Measurements from ENCODE around the gene CPN2.

CPN2 gene

DNA sequence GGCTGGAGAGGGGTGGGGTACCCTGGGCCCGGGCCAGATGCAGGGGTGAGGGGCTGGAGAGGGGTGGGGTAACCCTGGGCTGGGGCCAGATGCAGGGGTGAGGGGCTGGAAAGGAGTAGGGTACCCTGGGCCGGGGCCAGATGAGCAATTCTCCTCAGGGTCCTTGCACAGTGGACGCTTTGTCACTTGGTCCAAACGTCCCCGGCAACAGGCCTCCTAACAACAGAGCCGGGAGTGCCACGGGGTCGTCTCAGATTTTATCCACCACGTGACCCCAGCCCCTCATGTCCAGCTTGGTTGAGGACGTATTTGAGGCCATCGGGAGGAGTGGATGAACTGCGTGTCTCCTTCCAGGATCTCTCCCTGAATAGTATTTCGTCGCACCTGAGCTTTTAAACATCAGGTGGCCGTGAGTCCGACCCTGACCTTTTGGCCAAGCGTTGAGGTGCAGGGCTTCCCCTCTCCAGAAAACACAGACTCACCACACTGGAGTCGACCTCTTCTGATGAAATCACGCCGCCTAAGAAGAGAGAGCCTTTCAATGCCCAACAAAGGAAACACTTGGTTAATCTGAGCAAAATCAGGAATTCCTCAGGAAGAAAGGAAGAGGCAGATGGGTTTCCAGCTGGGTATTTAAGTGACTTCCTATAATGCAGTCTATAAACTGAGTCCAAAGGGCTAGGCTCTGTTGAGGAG lies 31.2 kb upstream of the CPN2 start:
- no peak for DNase-seq (ENCODE audit: low read depth in 1 of 2, low spot score in 1 of 2)

DNA sequence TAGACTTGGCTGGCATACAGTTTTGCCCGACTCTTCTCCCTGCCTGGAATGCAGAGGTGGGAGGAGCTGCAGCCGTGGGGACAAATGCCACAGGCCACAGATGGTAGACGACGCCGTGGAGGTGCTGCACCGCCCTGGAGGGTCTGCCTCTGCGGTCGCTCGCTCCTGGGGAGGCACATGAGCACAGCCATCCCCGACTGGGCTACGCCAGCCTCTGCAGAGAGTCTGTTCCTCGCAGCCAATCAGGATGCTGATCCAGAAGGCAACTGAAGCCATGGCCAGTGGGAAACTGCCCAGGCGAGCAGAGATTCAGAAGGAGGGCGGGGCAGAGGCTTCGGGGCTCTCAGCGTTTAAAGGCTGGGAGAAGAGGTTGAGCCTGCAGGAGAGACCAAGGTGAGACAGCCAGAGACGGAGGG lies 30.3 kb upstream of the CPN2 start:
- no peak for DNase-seq (ENCODE audit: low read depth in 1 of 2, low spot score in 1 of 2)

DNA sequence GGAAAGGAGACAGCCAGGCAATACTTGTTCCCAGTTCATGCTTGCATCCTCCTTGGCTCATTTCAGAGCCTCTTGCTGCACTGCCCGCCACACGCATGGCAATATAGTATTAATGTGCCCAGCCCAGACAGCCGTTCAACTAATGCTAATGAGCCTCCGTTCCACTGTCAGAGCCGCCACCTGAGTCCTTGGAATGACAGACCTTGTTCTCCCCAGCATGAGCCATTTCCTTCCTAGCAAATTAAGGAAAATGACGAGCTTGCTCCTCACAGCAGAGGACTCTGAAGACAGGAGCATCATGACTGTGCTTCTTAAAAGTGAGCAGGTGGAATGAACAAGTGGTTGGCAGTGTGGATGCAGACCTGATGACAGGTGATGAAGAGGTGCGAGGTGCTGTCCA lies 29.2 kb upstream of the CPN2 start:
- no peak for DNase-seq (ENCODE audit: low read depth in 1 of 2, low spot score in 1 of 2)

DNA sequence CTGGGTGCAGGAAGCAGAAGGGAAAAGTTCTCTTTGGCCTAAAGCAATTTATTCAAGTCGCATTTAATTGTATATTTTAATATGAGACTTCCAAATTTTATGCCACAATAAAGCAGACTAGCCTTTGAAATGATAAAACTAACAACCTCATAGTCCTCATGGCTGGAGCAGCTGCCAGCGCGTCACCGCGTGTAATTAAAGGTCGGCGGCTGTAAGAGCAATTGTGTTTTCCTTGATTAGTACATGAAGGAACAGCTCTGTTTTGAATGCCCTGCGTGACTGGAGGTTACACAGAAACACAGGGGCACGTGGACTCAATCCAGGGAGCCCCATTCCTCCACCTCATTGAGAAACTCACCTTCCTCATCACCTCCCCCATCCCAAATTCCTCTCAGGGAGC lies 28.5 kb upstream of the CPN2 start:
- no peak for DNase-seq (ENCODE audit: low read depth in 1 of 2, low spot score in 1 of 2)

DNA sequence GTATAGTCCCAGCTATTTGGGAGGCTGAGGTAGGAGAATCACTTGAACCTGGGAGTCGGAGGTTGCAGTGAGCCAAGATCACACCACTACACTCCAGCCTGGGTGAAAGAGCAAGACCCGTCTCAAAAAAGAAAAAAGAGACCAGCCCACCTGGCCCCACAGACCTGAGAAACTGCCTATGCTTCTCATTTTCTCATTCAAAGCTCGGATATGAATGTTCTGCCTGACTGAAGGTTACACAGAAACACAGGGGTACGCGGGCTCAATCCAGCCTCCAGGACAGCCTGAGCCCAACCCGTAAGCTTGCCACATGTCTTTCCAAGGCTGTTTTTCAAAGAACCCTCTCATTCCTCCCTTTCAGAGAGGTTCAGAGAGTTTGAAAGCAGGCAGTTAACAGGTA lies 28.1 kb upstream of the CPN2 start:
- no peak for DNase-seq (ENCODE audit: low read depth in 1 of 2, low spot score in 1 of 2)

- DNase-seq (ENCODE audit: low read depth in 1 of 2, low spot score in 1 of 2), result no peak
These were observed 26.6 kb upstream of the CPN2 start for GRCh38 chr3:194377708-194378107.

DNA sequence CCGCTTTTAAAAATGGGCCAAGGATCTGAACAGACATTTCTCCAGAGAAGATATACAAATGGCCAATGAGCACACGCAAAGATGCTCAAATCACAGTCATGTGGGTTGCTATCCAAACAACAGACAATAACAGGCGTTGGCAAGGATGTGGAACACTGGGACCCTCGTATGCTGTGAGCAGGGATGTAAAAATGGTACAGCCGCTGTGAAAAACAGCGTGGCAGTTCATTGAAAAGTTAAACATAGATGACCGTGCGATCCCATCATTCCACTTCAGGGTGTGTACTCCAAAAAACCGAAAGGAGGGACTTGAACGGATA lies 25.1 kb upstream of the CPN2 start:
- DNase-seq (ENCODE audit: low read depth in 1 of 2, low spot score in 1 of 2), result no peak

GRCh38 chr3:194375473-194376240 lies 24.5 kb upstream of the CPN2 start:
- no peak for DNase-seq (ENCODE audit: low read depth in 1 of 2, low spot score in 1 of 2)

DNA sequence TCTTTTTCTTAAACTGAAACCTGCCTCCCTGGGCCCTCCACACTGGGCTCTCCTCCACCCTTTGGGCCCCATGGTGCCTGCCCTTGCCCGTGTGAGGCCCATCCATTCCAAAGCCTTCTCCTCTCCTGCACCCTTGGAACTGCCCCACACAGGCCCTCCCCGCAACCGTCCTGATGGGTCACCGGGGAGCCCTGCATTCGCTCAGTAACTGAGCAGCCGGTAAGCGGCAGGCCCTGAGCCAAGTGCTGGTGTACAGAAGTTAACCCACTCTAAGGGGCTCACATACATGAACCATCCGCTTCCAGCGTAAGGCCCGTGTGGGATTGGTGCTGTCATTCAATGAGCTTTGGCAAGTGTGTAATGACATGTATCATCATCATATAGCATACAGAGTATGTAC lies 23.8 kb upstream of the CPN2 start:
- no peak for DNase-seq (ENCODE audit: low read depth in 1 of 2, low spot score in 1 of 2)

DNA sequence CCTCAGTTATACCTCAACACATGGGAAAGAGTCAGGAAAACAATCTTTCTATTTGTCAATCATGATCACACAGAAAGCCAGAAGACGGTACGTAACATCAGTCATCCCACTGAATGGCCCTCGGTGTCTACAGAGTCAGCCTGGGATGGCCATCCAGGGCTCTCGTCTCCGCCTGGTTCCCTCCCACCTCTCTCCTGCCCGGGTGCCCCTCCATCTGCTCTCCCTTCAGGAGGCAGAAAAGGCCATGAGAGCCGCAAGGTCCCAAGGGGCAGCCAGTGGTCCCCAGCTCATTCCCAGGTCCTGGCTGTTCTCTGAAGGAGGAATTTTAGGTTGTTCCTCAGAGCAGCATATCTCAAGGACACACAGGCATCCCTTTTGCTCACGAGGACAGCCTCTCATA lies 22.8 kb upstream of the CPN2 start:
- DNase-seq (ENCODE audit: low read depth in 1 of 2, low spot score in 1 of 2), result no peak

DNA sequence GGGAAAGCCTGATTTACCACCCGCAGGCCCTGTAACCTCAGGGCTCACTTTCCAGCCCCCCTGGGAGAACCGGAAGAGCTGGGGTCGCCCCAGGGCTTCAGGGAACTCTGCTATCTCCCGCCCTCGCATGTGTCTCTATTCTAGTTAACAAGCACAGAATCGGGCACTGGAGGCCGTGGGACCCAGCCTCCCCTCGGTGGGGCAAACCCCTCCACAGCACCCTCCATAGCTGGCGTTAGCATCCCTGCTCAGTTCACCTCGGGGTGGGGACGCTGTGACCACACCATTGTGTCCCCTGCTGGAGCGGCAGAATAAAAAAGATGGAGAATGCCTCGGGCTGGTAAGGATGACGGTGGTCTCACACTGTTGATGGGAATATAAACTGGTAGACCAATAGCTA lies 21.9 kb upstream of the CPN2 start:
- no peak for DNase-seq (ENCODE audit: low read depth in 1 of 2, low spot score in 1 of 2)

- DNase-seq (ENCODE audit: low read depth in 1 of 2, low spot score in 1 of 2), result no peak
These were observed 19.6 kb upstream of the CPN2 start for GRCh38 chr3:194370753-194371152.

GRCh38 chr3:194369522-194370279 lies 18.6 kb upstream of the CPN2 start, which contains the start of gene LRRC15:
Gene LRRC15 (minus strand): TSS chr3:194369743. CDS start chr3:194361043, 8,700 bp downstream.
- no peak for DNase-seq (ENCODE audit: low read depth in 1 of 2, low spot score in 1 of 2)

DNA sequence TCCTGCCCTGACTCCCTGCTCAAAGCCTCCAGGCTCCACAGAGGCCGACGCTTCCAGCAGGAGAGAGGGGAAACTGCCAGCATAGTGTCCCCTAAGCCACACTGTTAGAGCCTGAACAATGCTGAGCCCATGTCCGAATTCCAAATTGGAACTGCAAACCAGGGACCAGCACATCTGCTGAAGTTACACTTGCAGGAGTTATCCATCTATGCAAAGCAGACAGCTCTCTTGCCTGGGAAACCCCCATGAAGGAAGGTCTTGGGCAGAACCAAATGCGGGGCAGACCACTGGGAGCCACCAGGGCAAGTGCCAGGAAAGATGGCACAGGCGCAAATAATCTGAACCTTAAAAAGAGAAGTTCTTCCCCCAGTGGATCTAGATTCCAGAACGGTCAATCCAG lies 17.8 kb upstream of the CPN2 start:
- no peak for DNase-seq (ENCODE audit: low read depth in 1 of 2, low spot score in 1 of 2)

GRCh38 chr3:194367992-194368841 lies 17.1 kb upstream of the CPN2 start:
- no peak for DNase-seq (ENCODE audit: low read depth in 1 of 2, low spot score in 1 of 2)

DNA sequence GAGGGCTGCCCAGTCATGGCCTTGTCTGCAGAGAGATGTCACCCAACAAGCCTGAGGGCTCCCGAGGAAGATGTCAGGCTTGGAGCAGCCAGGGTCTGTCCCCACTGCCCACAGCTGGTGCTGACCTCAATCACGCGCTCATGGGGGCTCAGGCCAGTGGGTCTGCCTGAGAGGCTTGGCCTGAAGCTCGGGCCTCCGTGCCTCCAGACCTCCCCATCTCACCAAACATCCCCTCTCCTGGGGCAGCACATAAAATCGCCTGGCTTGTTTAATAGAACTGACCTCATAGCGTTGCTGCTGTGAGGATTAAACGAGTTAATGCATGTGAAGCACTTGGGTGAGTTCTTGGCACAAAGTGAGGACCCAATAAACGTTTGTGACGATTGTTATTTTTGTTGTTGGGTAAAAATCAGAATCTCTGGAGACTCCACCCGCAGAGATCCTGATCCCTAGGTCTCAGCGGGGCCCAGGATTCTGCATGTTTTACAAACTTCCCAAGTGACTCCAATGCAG lies 14.9 kb upstream of the CPN2 start:
- no peak for DNase-seq (ENCODE audit: low read depth in 1 of 2, low spot score in 1 of 2)

DNA sequence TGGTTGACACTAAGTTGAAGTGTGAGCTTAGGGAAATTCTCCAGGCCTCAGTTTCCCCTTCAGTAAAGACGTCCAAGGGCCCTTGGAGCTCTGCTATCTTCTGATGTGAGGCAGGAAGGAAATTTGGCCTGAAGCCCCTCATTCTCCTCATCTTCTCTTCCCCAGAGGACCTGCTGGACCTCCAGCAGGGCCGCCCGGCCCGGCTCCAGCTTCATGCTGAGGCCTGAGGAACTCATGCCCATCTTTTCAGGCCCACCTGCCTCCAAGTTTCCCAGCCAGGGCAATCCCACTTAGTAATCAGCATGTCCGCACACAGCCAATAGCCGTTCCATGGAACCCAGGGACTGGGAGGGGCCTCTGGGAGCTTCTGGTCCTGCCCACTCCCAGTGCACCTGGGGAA lies 14.4 kb upstream of the CPN2 start:
- DNase-seq (ENCODE audit: low read depth in 1 of 2, low spot score in 1 of 2), result no peak

GRCh38 chr3:194364652-194365434 lies 13.7 kb upstream of the CPN2 start:
- DNase-seq (ENCODE audit: low read depth in 1 of 2, low spot score in 1 of 2), result no peak

GRCh38 chr3:194364314-194364651 lies 13.2 kb upstream of the CPN2 start:
- DNase-seq (ENCODE audit: low read depth in 1 of 2, low spot score in 1 of 2), result no peak

- no peak for DNase-seq (ENCODE audit: low read depth in 1 of 2, low spot score in 1 of 2)
These were observed 9.4 kb upstream of the CPN2 start for GRCh38 chr3:194360568-194360967.
